Uterus (tissue), 2 donors: Measurements from ENCODE around the gene NXN.
"Not testable (repeated sequence)": the region's sequence is repeated elsewhere in the genome, so short reads cannot be mapped to it uniquely, and the experiment has no call there.

ENCODE experiments used
- CTCF ChIP-seq, 4 experiments: fragments of 200-600 bp in 2 of 4; fragments of 450-650 bp in 2 of 4; sonication (generic) in 2 of 4; IDR thresholded peaks; one replicate each; pipeline ENCODE4 v1.5.1; 2016 to 2019; ENCODE audit warnings: antibody characterized with exemption in 4 of 4, mild to moderate bottlenecking in 2 of 4, moderate library complexity in 1 of 4
- POLR2A ChIP-seq, 2 donors: fragments of 450-650 bp; IDR thresholded peaks; one replicate each; pipeline ENCODE4 v1.6.1; 2016; ENCODE audit warnings: antibody characterized with exemption in 2 of 2, mild to moderate bottlenecking in 1 of 2, moderate library complexity in 1 of 2

DNA sequence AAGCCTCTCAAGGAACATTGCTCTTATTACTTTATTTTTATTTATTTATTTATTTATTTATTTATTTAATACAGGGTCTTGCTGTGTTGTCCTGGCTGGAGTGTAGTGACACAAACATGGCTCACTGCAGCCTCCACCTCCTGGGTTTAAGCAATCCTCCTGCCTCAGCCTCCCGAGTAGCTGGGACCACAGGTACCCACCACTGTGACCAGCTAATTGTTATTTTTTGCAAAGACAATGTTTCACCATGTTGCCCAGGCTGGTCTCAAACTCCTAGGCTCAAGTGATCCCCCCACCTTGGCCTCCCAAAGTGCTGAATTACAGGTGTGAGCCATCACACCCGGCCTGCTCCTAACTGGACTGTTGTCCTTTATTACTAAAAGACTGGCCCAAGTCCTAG lies 4.8 kb downstream of the NXN start:
- not testable (repeated sequence) for TF ChIP-seq CTCF, POLR2A (IDR thresholded peaks at IDR 0.05)
